Loucy (cell line): Measurements from ENCODE around the gene SEC23B.

Source experiments
- CTCF ChIP-seq: fragments of 200-600 bp; sonication (generic); conservative IDR thresholded peaks from 2 replicates; pipeline ENCODE4 v1.5.1; 2014; ENCODE audit warnings: mild to moderate bottlenecking, antibody characterized with exemption, low read length
- EZH2phosphoT487 ChIP-seq: fragments of 200-600 bp; IDR thresholded peaks from 2 replicates; pipeline ENCODE4 v1.6.1; 2018; ENCODE audit warnings: antibody characterized with exemption, mild to moderate bottlenecking, moderate library complexity, borderline replicate concordance

GRCh38 chr20:18545566-18545965 is 37.8 kb downstream of the SEC23B start:
- no peak for TF ChIP-seq CTCF
- no peak for TF ChIP-seq EZH2phosphoT487
